Stomach (tissue), 9 donors: Measurements from ENCODE around the gene RAB19. TPM values are rescaled to one million over a fixed set of nuclear protein-coding genes. Genes with fewer than 3 reads are reported as not detected.
"Not testable (repeated sequence)": the region's sequence is repeated elsewhere in the genome, so short reads cannot be mapped to it uniquely, and the experiment has no call there.

Source experiments
- DNase-seq, 2 donors: peaks; one replicate each; pipeline versions ENCODE4 v3.0.0 to v3.0.0-alpha.2; 2013 to 2019
- H3K27ac ChIP-seq, 5 donors: fragments of 200-600 bp in 4 of 5; sonication (generic) in 4 of 5; one replicate each; pipeline ENCODE4 v1.5.1; 2013 to 2019; ENCODE audit warnings: mild to moderate bottlenecking in 1 of 5, moderate library complexity in 1 of 5
- H3K27me3 ChIP-seq, 3 donors: fragments of 200-600 bp; sonication (generic); one replicate each; pipeline ENCODE4 v1.5.1; 2017 to 2019; ENCODE audit warnings: mixed run types in 1 of 3
- H3K36me3 ChIP-seq, 4 donors: fragments of 200-600 bp; sonication (generic); 1 replicate in 3 of 4; 2 replicates in 1 of 4; pipeline ENCODE4 v1.5.1; 2016 to 2019
- H3K4me1 ChIP-seq, 4 donors: fragments of 200-600 bp; sonication (generic); one replicate each; pipeline ENCODE4 v1.5.1; 2016 to 2019
- H3K4me3 ChIP-seq, 4 donors: fragments of 200-600 bp; sonication (generic) in 3 of 4; one replicate each; pipeline ENCODE4 v1.5.1; 2016 to 2019; ENCODE audit warnings: mild to moderate bottlenecking in 1 of 4
- H3K9me3 ChIP-seq, 4 donors: fragments of 200-600 bp; sonication (generic); one replicate each; pipeline ENCODE4 v1.5.1; 2016 to 2019
- CTCF ChIP-seq, 7 experiments: fragments of 450-650 bp in 4 of 7; fragments of 200-600 bp in 3 of 7; sonication (generic) in 3 of 7; IDR thresholded peaks; one replicate each; pipeline ENCODE4 v1.5.1; 2016 to 2019; ENCODE audit warnings: antibody characterized with exemption in 7 of 7, control low read depth in 2 of 7, mild to moderate bottlenecking in 1 of 7
- EP300 ChIP-seq: sonication (generic); formaldehyde crosslinking; IDR thresholded peaks from one replicate; pipeline ENCODE4 v1.6.1; 2017; ENCODE audit warnings: antibody characterized with exemption
- POLR2A ChIP-seq, 4 donors: fragments of 450-650 bp; IDR thresholded peaks; one replicate each; pipeline ENCODE4 v1.6.1; 2016; ENCODE audit warnings: antibody characterized with exemption in 4 of 4, control low read depth in 2 of 4, mild to moderate bottlenecking in 1 of 4, moderate library complexity in 1 of 4
- POLR2AphosphoS5 ChIP-seq, 3 donors: sonication (generic); formaldehyde crosslinking; IDR thresholded peaks; one replicate each; pipeline ENCODE4 v1.6.1; 2016; ENCODE audit warnings: antibody characterized with exemption in 3 of 3
- WGBS, 5 donors: extraction: QIAGEN DNeasy Blood & Tissue Kit in 3 of 5; methylation state at CpG; one replicate each; pipeline versions ENCODE4 v1.1.5 to v1.1.7; 2013 to 2018; 5-methylcytosine and 5-hydroxymethylcytosine counted together
- intact Hi-C: fragments of 100-400 bp; cut with DNase I; formaldehyde crosslinking; loops from one replicate; pipeline ENCODE4 v1.15.1; 2023; ENCODE audit warnings: low total_unique reads
- polyA plus RNA-seq, 3 donors: library from polyadenylated mRNA; stranded (reverse); fragments of 200-250 nt; gene quantifications; one replicate each; pipeline ENCODE4 v1.2.3, GENCODE V29; 2013
- total RNA-seq, 5 donors: library from RNA; depleted of rRNA; stranded (reverse); fragments of >200 nt; gene quantifications; one replicate each; pipeline versions ENCODE4 v1.1.0 to v1.2.3, GENCODE V29; 2014 to 2016
- donor health status: healthy with polysubstance abuse.
- donor health status: Bipolar disorder and iron deficiency.
- donor health status: healthy.

Gene RAB19
- total and polyA plus RNA-seq, 8 donors, result 0.20 to 4.6 (median 0.87) TPM; not detected in 3

DNA sequence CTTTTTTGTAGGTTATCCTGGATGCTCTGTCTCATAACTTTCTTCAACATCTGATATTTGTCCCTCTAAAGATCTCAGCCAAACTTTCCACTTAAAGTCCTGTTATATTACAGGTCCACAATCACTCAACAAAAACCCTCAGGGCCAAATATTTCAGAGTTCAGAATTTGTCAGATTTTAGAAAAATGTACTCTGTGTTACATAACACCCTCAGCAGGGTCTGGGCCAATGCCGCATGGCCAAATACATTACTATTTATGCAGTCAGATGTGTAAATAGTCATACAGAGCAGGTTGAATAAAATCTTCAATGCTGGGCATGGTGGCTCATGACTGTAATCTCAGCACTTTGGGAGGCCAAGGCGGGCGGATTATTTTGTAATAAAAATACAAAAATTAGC lies 11.5 kb downstream of the RAB19 start:
- intact Hi-C loops, result no loop called here
- no peak overlapping the region for H3K27ac ChIP-seq

GRCh38 chr7:140415816-140416215 lies 12.0 kb downstream of the RAB19 start:
- DNase-seq, H3K4me1 ChIP-seq, H3K36me3 ChIP-seq, H3K27me3 ChIP-seq, intact Hi-C loops, H3K9me3 ChIP-seq, H3K27ac ChIP-seq, H3K4me3 ChIP-seq: not testable (repeated sequence)
- 89 to 97% (median 93%) methylated on average over 9 of the region's 9 CpGs for WGBS, 5 donors

More for the DNA sequence above, 11.5 kb downstream of the RAB19 start:
- Histone ChIP-seq H3K9me3 (no peaks in the 10 kb centered on the region), H3K27me3 (no peaks in the 10 kb centered on the region), H3K4me3 (no peak overlapping the region), H3K4me1 (no peaks in the 10 kb centered on the region), H3K36me3 (peaks cover 0 to 10% (median 3%) of the 10 kb centered on the region in 4 donors)
- DNase-seq, result no peak
- 87 to 96% (median 91%) methylated on average over 3 of the region's 3 CpGs for WGBS, 5 donors
- TF ChIP-seq EP300 (no peak), CTCF (IDR thresholded peaks at IDR 0.05) (no peak), POLR2AphosphoS5 (IDR thresholded peaks at IDR 0.05) (no peak), POLR2A (IDR thresholded peaks at IDR 0.05) (no peak)

GRCh38 chr7:140416560-140416959 lies 12.7 kb downstream of the RAB19 start:
- DNase-seq, result no peak
- 77 to 90% (median 83%) methylated on average over 8 of the region's 8 CpGs for WGBS, 5 donors
- Histone ChIP-seq H3K27ac (no peak overlapping the region), H3K27me3 (no peaks in the 10 kb centered on the region), H3K4me1 (no peaks in the 10 kb centered on the region), H3K4me3 (no peak overlapping the region), H3K36me3 (peaks cover 0 to 6% (median 2%) of the 10 kb centered on the region in 4 donors), H3K9me3 (no peaks in the 10 kb centered on the region)
- intact Hi-C loops, result no loop called here
- TF ChIP-seq POLR2AphosphoS5 (IDR thresholded peaks at IDR 0.05) (no peak), CTCF (IDR thresholded peaks at IDR 0.05) (no peak), EP300 (no peak), POLR2A (IDR thresholded peaks at IDR 0.05) (no peak)

DNA sequence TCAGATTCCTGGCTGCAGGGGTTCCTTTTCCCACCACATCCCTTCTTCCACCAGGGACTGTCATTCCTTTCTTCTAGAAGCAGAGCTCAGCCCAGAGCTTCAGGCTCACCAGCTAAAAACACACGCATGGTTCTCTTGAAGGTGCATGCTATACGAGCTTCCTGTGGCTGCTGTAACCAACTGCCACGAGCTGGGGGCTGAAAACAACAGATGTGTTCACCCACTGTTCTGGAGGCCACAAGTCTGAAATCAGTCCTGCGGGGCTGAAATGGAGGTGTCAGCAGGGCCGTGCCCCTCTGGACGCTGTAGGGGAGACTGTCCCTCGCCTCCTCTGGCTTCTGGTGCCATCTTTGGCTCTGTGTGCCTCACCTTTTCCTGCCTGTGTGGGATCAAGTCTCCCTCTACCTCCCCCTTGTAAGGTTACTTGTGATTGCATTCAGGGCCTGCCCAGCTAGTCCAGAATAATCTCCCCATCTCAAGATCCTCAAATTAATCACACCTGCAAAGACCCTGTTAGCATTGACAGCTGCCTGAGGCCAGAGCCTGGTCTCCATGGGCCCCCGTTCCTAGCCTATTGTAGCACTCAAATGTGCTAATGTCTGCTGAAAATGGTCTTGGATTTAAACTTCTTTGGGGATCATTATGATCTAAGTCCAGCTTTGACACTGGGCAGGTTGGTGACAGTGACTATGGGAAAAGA lies 13.7 kb downstream of the RAB19 start:
- 70 to 82% (median 76%) methylated on average over 8 of the region's 8 CpGs for WGBS, 5 donors
- no peaks in the 10 kb centered on the region for H3K9me3 ChIP-seq
- no peak overlapping the region for H3K4me3 ChIP-seq
- H3K4me1 ChIP-seq, result no peaks in the 10 kb centered on the region
- DNase-seq, result no peak
- no peaks in the 10 kb centered on the region for H3K27me3 ChIP-seq
- H3K36me3 ChIP-seq, result peaks cover 0 to 6% (median 0%) of the 10 kb centered on the region in 4 donors
- H3K27ac ChIP-seq, result no peak overlapping the region
- TF ChIP-seq POLR2AphosphoS5 (IDR thresholded peaks at IDR 0.05), result no peak
- no peak for TF ChIP-seq CTCF (IDR thresholded peaks at IDR 0.05)
- no peak for TF ChIP-seq POLR2A (IDR thresholded peaks at IDR 0.05)
- no peak for TF ChIP-seq EP300
- intact Hi-C loops, result no loop called here

DNA sequence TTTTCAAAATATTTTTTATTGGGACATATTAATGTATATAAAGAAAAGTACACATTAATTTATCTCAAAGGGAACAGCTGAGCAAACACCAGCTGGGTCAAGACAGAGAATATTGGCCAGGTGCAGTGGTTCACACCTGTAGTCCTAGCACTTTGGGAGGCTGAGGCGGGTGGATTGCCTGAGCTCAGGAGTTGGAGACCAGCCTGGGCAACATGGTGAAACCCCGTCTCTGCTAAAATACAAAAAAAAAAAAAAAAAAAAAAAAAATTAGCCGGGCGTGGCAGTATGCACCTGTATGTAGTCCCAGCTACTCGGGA lies 14.3 kb downstream of the RAB19 start:
- H3K27ac ChIP-seq, H3K4me1 ChIP-seq: not testable (repeated sequence)
- 55 to 72% (median 61%) methylated on average over 5 of the region's 5 CpGs for WGBS, 5 donors

More for the DNA sequence above, 14.3 kb downstream of the RAB19 start:
- H3K27me3 ChIP-seq, H3K4me3 ChIP-seq, H3K36me3 ChIP-seq, H3K9me3 ChIP-seq, intact Hi-C loops: not testable (repeated sequence)
- DNase-seq, result peak; percentile 36 to 41
